Activated CD8-positive, alpha-beta memory T cell treated with anti-CD3 and anti-CD28 coated beads, Interleukin-2, amount 50 U/mL, for 1 hour (primary cell): ENCODE data around the gene ANKRD12.
A peak's percentile ranks its signal among the peaks of the same experiment; 100 is the strongest.
"Not testable (repeated sequence)": the region's sequence is repeated elsewhere in the genome, so short reads cannot be mapped to it uniquely, and the experiment has no call there.

ENCODE experiments used
- DNase-seq: peaks from one replicate; pipeline ENCODE4 v3.0.0-alpha.2; 2020; ENCODE audit errors: extremely low read depth

The ANKRD12 gene

GRCh38 chr18:9136315-9137155, at the start of gene ANKRD12:
ANKRD12 (plus strand) TSS chr18:9136781; CDS start chr18:9182433, 45,652 bp downstream.
- peak; percentile 87 for DNase-seq

GRCh38 chr18:9087144-9087543, 49.4 kb upstream of the ANKRD12 start:
- DNase-seq: no peak

DNA sequence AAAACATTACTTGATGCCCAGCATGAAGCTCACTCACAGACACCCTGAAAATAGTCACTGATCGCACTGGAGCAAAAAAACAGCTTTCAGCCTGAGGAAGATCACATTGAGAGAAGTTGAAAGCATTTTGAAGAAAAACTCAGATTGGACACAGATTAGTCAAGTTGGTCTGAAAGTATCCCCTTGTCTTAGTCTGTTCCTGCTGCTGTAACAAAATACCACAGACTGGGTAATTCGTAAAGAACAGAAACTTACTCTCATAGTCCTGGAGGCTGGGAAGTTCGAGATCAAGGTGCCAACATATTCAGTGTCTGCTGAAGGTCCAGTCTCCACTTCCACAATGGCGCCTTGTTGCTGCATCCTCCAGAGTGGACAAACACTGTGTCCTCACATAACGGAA, 48.3 kb upstream of the ANKRD12 start:
- no peak for DNase-seq

- DNase-seq: not testable (repeated sequence)
These were observed 47.9 kb upstream of the ANKRD12 start for GRCh38 chr18:9088727-9089126.

DNA sequence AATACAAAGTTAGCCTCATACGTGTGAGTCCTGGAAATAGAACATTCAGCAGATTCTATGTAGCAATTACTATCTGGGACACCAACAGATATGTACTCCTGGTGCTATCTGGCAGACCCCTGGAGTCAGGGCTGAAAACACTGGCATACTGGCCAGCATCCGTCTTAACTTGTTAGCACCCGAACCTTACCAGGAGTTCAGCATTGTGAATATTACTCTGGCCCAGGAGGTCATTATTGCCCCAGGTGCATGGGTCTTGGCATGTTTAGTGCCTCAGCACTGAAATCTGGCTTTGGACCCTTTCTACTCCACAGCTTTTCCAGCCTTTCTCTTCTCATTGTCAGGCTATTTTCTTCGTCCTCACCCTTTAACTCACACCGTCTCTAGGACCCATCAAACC, 46.0 kb upstream of the ANKRD12 start:
- no peak for DNase-seq

GRCh38 chr18:9091066-9091476, 45.5 kb upstream of the ANKRD12 start:
- DNase-seq: no peak

DNA sequence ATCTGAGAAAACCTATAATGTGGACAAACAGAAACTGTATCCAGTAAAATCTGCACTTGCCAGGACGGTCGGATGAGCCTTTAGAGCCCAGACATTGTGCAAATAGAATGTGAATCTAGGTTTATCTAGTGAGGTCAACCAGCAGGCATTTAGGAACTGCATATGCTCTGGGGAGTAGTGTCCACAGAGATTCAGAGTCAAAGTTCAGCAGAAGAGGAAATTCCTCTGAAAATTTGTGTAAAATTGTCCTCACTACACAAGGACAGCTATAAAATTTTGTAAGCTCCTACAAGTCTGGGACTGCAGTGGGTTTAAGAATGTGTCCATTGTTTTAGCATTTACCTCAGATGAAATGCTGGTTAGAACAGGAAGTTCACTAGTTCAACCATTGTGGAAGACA, 43.9 kb upstream of the ANKRD12 start:
- no peak for DNase-seq

DNA sequence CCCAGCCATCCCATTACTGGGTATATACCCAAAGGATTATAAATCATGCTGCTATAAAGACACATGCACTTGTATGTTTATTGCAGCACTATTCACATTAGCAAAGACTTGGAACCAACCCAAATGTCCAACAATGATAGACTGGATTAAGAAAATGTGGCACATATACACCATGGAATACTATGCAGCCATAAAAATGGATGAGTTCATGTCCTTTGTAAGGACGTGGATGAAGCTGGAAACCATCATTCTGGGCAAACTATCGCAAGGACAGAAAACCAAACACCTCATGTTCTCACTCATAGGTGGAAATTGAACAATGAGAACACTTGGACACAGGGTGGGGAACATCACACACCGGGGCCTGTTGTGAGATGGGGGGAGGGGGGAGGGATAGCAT, 43.5 kb upstream of the ANKRD12 start:
- not testable (repeated sequence) for DNase-seq

- no peak for DNase-seq
These were observed 42.0 kb upstream of the ANKRD12 start for GRCh38 chr18:9094307-9095226.

- no peak for DNase-seq
These were observed 41.1 kb upstream of the ANKRD12 start for GRCh38 chr18:9095297-9096006.

GRCh38 chr18:9096007-9096371, 40.6 kb upstream of the ANKRD12 start:
- DNase-seq: no peak

DNA sequence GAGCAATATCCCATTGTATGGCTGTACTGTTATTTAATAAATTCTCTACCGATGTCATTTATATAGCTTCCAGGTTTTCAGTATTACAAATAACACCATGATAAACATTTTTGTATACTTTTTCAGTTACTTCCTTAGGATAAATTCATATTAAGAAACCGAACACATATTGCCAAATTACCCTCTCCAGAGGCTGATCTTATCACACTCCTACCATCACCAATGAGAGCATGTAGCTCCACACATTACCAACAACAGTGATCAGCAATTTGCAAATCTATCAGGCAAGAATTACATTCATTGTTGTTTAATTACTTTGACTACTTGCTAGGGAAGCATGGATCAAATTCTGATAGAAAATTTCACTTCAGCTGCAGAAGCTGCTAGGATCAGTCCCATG, 39.9 kb upstream of the ANKRD12 start:
- DNase-seq: no peak

GRCh38 chr18:9097349-9097748, 39.2 kb upstream of the ANKRD12 start:
- no peak for DNase-seq

DNA sequence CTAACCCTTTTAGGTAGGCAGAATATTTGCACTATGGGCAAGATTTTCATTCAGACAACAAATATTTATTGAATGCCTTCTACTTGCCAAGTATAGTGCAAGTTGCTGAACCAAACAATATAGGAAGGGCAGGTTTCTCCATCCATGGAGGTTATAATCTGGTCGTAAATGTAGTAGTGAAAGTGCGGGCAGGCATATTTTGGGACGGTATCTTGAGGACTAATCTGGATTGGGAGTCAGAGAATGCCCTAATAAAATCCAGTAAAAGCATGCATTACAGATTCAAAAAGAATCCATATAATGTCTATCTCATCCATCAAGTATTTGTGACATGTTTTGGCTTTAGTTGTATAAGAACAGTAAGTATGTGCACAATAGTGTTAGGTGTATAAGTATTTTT, 35.8 kb upstream of the ANKRD12 start:
- no peak for DNase-seq

GRCh38 chr18:9101730-9102507, 34.7 kb upstream of the ANKRD12 start:
- no peak for DNase-seq

GRCh38 chr18:9102508-9103375, 33.8 kb upstream of the ANKRD12 start, which contains the start of gene NDUFV2:
NDUFV2 (plus strand) TSS chr18:9102699; CDS start chr18:9102744, 45 bp downstream.
- peak; percentile 84 for DNase-seq

- no peak for DNase-seq
These were observed 33.2 kb upstream of the ANKRD12 start for GRCh38 chr18:9103376-9103873.

- no peak for DNase-seq
These were observed 32.2 kb upstream of the ANKRD12 start for GRCh38 chr18:9104244-9104901.

GRCh38 chr18:9105420-9105819, 31.2 kb upstream of the ANKRD12 start:
- no peak for DNase-seq
